Measurements from ENCODE around the gene SLC38A4.

SLC38A4 gene

GRCh38 chr12:46798648-46799047, 27.1 kb downstream of the SLC38A4 start:
- Histone ChIP-seq H3K36me3 (ENCODE audit: control insufficient read depth, insufficient read depth, low read length) (no peaks in the 10 kb centered on the region), H3K27me3 (replicated peaks; ENCODE audit: control insufficient read depth, insufficient read depth, low read length, poor library complexity, severe bottlenecking) (no peaks in the 10 kb centered on the region), H3K9me3 (ENCODE audit: control insufficient read depth, low read length) (no peaks in the 10 kb centered on the region), H3K4me3 (ENCODE audit: insufficient read depth, low read depth, low read length, poor library complexity, severe bottlenecking) (no peak overlapping the region), H3K27ac (ENCODE audit: insufficient read depth, low read length, poor library complexity, severe bottlenecking) (no peak overlapping the region), H3K4me1 (ENCODE audit: control insufficient read depth, insufficient read depth, low read length, poor library complexity, severe bottlenecking) (no peaks in the 10 kb centered on the region)
- no peak for DNase-seq

- Histone ChIP-seq H3K4me1 (ENCODE audit: control insufficient read depth, insufficient read depth, low read length, poor library complexity, severe bottlenecking) (no peaks in the 10 kb centered on the region), H3K9me3 (ENCODE audit: control insufficient read depth, low read length) (no peaks in the 10 kb centered on the region), H3K36me3 (ENCODE audit: control insufficient read depth, insufficient read depth, low read length) (no peaks in the 10 kb centered on the region), H3K27ac (ENCODE audit: insufficient read depth, low read length, poor library complexity, severe bottlenecking) (no peak overlapping the region), H3K27me3 (replicated peaks; ENCODE audit: control insufficient read depth, insufficient read depth, low read length, poor library complexity, severe bottlenecking) (no peaks in the 10 kb centered on the region), H3K4me3 (ENCODE audit: insufficient read depth, low read depth, low read length, poor library complexity, severe bottlenecking) (no peak overlapping the region)
- no peak for DNase-seq
Observed at GRCh38 chr12:46798056-46798455, 27.7 kb downstream of the SLC38A4 start.

- no peak for DNase-seq
- Histone ChIP-seq H3K4me3 (ENCODE audit: insufficient read depth, low read depth, low read length, poor library complexity, severe bottlenecking) (no peak overlapping the region), H3K27me3 (replicated peaks; ENCODE audit: control insufficient read depth, insufficient read depth, low read length, poor library complexity, severe bottlenecking) (no peaks in the 10 kb centered on the region), H3K27ac (ENCODE audit: insufficient read depth, low read length, poor library complexity, severe bottlenecking) (no peak overlapping the region), H3K36me3 (ENCODE audit: control insufficient read depth, insufficient read depth, low read length) (no peaks in the 10 kb centered on the region), H3K9me3 (ENCODE audit: control insufficient read depth, low read length) (no peaks in the 10 kb centered on the region), H3K4me1 (ENCODE audit: control insufficient read depth, insufficient read depth, low read length, poor library complexity, severe bottlenecking) (no peaks in the 10 kb centered on the region)
Observed at GRCh38 chr12:46795988-46796387, 29.8 kb downstream of the SLC38A4 start.

- Histone ChIP-seq H3K27ac (ENCODE audit: insufficient read depth, low read length, poor library complexity, severe bottlenecking) (no peak overlapping the region), H3K9me3 (ENCODE audit: control insufficient read depth, low read length) (no peaks in the 10 kb centered on the region), H3K27me3 (replicated peaks; ENCODE audit: control insufficient read depth, insufficient read depth, low read length, poor library complexity, severe bottlenecking) (no peaks in the 10 kb centered on the region), H3K4me1 (ENCODE audit: control insufficient read depth, insufficient read depth, low read length, poor library complexity, severe bottlenecking) (no peaks in the 10 kb centered on the region), H3K4me3 (ENCODE audit: insufficient read depth, low read depth, low read length, poor library complexity, severe bottlenecking) (no peak overlapping the region), H3K36me3 (ENCODE audit: control insufficient read depth, insufficient read depth, low read length) (no peaks in the 10 kb centered on the region)
- no peak for DNase-seq
Observed at GRCh38 chr12:46794593-46795190, 31.1 kb downstream of the SLC38A4 start.

GRCh38 chr12:46792925-46793324, 32.9 kb downstream of the SLC38A4 start:
- Histone ChIP-seq H3K4me3 (ENCODE audit: insufficient read depth, low read depth, low read length, poor library complexity, severe bottlenecking) (no peak overlapping the region), H3K27ac (ENCODE audit: insufficient read depth, low read length, poor library complexity, severe bottlenecking) (no peak overlapping the region), H3K27me3 (replicated peaks; ENCODE audit: control insufficient read depth, insufficient read depth, low read length, poor library complexity, severe bottlenecking) (no peaks in the 10 kb centered on the region), H3K9me3 (ENCODE audit: control insufficient read depth, low read length) (no peaks in the 10 kb centered on the region), H3K4me1 (ENCODE audit: control insufficient read depth, insufficient read depth, low read length, poor library complexity, severe bottlenecking) (no peaks in the 10 kb centered on the region), H3K36me3 (ENCODE audit: control insufficient read depth, insufficient read depth, low read length) (no peaks in the 10 kb centered on the region)
- no peak for DNase-seq

- H3K4me1 ChIP-seq (ENCODE audit: control insufficient read depth, insufficient read depth, low read length, poor library complexity, severe bottlenecking) = no peaks in the 10 kb centered on the region
- H3K9me3 ChIP-seq (ENCODE audit: control insufficient read depth, low read length) = no peaks in the 10 kb centered on the region
- no peak for DNase-seq
- H3K27ac ChIP-seq (ENCODE audit: insufficient read depth, low read length, poor library complexity, severe bottlenecking) = no peak overlapping the region
- no peaks in the 10 kb centered on the region for H3K27me3 ChIP-seq (replicated peaks; ENCODE audit: control insufficient read depth, insufficient read depth, low read length, poor library complexity, severe bottlenecking)
- H3K36me3 ChIP-seq (ENCODE audit: control insufficient read depth, insufficient read depth, low read length) = no peaks in the 10 kb centered on the region
- H3K4me3 ChIP-seq (ENCODE audit: insufficient read depth, low read depth, low read length, poor library complexity, severe bottlenecking) = no peak overlapping the region
Observed at GRCh38 chr12:46790066-46790465, 35.7 kb downstream of the SLC38A4 start.

GRCh38 chr12:46788072-46788887, 37.5 kb downstream of the SLC38A4 start:
- Histone ChIP-seq H3K27ac (ENCODE audit: insufficient read depth, low read length, poor library complexity, severe bottlenecking) (no peak overlapping the region), H3K4me3 (ENCODE audit: insufficient read depth, low read depth, low read length, poor library complexity, severe bottlenecking) (no peak overlapping the region), H3K36me3 (ENCODE audit: control insufficient read depth, insufficient read depth, low read length) (no peaks in the 10 kb centered on the region), H3K9me3 (ENCODE audit: control insufficient read depth, low read length) (no peaks in the 10 kb centered on the region), H3K4me1 (ENCODE audit: control insufficient read depth, insufficient read depth, low read length, poor library complexity, severe bottlenecking) (no peaks in the 10 kb centered on the region), H3K27me3 (replicated peaks; ENCODE audit: control insufficient read depth, insufficient read depth, low read length, poor library complexity, severe bottlenecking) (no peaks in the 10 kb centered on the region)
- no peak for DNase-seq

GRCh38 chr12:46787496-46788055, 38.2 kb downstream of the SLC38A4 start:
- H3K4me1 ChIP-seq (ENCODE audit: control insufficient read depth, insufficient read depth, low read length, poor library complexity, severe bottlenecking) = no peaks in the 10 kb centered on the region
- H3K36me3 ChIP-seq (ENCODE audit: control insufficient read depth, insufficient read depth, low read length) = no peaks in the 10 kb centered on the region
- H3K4me3 ChIP-seq (ENCODE audit: insufficient read depth, low read depth, low read length, poor library complexity, severe bottlenecking) = no peak overlapping the region
- H3K27ac ChIP-seq (ENCODE audit: insufficient read depth, low read length, poor library complexity, severe bottlenecking) = no peak overlapping the region
- DNase-seq = no peak
- H3K9me3 ChIP-seq (ENCODE audit: control insufficient read depth, low read length) = no peaks in the 10 kb centered on the region
- H3K27me3 ChIP-seq (replicated peaks; ENCODE audit: control insufficient read depth, insufficient read depth, low read length, poor library complexity, severe bottlenecking) = no peaks in the 10 kb centered on the region

- Histone ChIP-seq H3K4me1 (ENCODE audit: control insufficient read depth, insufficient read depth, low read length, poor library complexity, severe bottlenecking) (no peaks in the 10 kb centered on the region), H3K27ac (ENCODE audit: insufficient read depth, low read length, poor library complexity, severe bottlenecking) (no peak overlapping the region), H3K4me3 (ENCODE audit: insufficient read depth, low read depth, low read length, poor library complexity, severe bottlenecking) (no peak overlapping the region), H3K9me3 (ENCODE audit: control insufficient read depth, low read length) (no peaks in the 10 kb centered on the region), H3K36me3 (ENCODE audit: control insufficient read depth, insufficient read depth, low read length) (no peaks in the 10 kb centered on the region), H3K27me3 (replicated peaks; ENCODE audit: control insufficient read depth, insufficient read depth, low read length, poor library complexity, severe bottlenecking) (no peaks in the 10 kb centered on the region)
- DNase-seq = no peak
Observed at GRCh38 chr12:46786774-46787173, 39.0 kb downstream of the SLC38A4 start.

- Histone ChIP-seq H3K4me3 (ENCODE audit: insufficient read depth, low read depth, low read length, poor library complexity, severe bottlenecking) (no peak overlapping the region), H3K27me3 (replicated peaks; ENCODE audit: control insufficient read depth, insufficient read depth, low read length, poor library complexity, severe bottlenecking) (no peaks in the 10 kb centered on the region), H3K4me1 (ENCODE audit: control insufficient read depth, insufficient read depth, low read length, poor library complexity, severe bottlenecking) (no peaks in the 10 kb centered on the region), H3K36me3 (ENCODE audit: control insufficient read depth, insufficient read depth, low read length) (no peaks in the 10 kb centered on the region), H3K9me3 (ENCODE audit: control insufficient read depth, low read length) (no peaks in the 10 kb centered on the region), H3K27ac (ENCODE audit: insufficient read depth, low read length, poor library complexity, severe bottlenecking) (no peak overlapping the region)
- no peak for DNase-seq
Observed at GRCh38 chr12:46785382-46785781, 40.4 kb downstream of the SLC38A4 start.
